SW 1271 (cell line): ENCODE measurements around the gene ARNT2.

Experiments
- DNase-seq, 2 experiments: peaks; one replicate each; lab custom pipeline; 2025; lab: John Stamatoyannopoulos, UW

The ARNT2 gene

GRCh38 chr15:80595396-80595795 lies 191.2 kb downstream of the ARNT2 start:
- DNase-seq: no peak

DNA sequence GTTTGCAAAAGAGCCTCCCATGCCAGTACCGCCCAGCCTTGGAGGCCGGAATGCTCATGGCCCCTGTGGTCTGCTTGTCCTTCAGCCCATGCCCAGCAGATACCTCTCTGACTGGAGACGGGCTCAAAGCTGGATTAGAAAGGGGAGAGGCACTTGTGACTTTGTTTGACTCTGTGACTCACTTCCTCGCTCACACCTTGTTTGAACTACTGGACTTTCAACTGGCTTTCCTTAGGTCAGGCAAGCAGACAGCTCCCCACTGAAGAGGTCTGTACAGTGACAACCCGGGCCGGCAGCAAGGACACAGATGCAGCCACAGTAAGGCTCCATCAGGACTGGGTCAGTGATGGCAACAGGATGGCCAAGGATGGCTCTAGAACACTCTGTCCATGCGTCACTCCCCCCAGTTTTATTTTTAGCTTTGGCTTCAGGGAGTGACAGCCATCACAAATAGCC lies 192.4 kb downstream of the ARNT2 start:
- DNase-seq: no peak

DNA sequence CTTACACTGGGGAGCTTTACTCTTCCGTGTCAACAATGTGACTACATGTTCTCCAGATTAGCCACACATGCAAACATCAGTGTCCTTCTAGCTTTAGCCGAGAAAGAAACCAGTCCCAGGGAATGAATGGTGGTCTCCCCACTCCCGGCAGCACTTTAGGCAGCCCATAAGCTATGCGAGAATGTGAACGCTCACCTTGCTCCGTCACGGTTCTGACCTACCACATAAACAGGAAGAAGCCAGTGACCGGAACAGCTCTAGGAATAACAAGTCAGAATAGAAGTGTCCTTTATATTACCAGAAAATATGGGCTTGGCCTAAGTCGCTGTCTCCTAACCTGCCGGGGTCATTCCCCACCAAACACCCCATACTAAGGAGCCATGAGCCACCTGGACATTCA lies 192.9 kb downstream of the ARNT2 start:
- no peak for DNase-seq

- DNase-seq: no peak
Measured at GRCh38 chr15:80599359-80599758, 195.2 kb downstream of the ARNT2 start.

DNA sequence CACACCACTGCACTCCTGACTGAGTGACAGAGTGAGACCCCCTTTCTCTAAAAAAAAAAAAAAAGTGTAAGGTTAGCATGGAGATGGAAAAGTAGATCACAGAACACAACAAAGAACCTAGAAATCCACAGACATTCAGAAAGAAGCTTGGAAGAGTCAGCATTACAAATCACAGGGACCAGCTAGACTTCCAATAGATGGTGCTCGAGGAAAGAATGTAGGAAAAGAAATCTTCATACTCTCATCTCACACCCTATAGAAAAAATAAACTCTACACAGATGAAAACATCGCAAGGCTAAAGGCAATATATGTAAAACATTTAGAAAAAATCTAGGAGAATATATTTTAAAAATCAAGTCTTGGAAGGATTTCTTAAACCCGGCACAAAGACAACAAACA lies 196.4 kb downstream of the ARNT2 start:
- no peak for DNase-seq

GRCh38 chr15:80601256-80601655 lies 197.1 kb downstream of the ARNT2 start:
- DNase-seq: no peak

- DNase-seq: no peak
Measured at GRCh38 chr15:80604583-80605575, 200.7 kb downstream of the ARNT2 start.

GRCh38 chr15:80605591-80606150 lies 201.5 kb downstream of the ARNT2 start:
- no peak for DNase-seq

- DNase-seq: no peak
Measured at GRCh38 chr15:80606511-80607071, 202.4 kb downstream of the ARNT2 start.

DNA sequence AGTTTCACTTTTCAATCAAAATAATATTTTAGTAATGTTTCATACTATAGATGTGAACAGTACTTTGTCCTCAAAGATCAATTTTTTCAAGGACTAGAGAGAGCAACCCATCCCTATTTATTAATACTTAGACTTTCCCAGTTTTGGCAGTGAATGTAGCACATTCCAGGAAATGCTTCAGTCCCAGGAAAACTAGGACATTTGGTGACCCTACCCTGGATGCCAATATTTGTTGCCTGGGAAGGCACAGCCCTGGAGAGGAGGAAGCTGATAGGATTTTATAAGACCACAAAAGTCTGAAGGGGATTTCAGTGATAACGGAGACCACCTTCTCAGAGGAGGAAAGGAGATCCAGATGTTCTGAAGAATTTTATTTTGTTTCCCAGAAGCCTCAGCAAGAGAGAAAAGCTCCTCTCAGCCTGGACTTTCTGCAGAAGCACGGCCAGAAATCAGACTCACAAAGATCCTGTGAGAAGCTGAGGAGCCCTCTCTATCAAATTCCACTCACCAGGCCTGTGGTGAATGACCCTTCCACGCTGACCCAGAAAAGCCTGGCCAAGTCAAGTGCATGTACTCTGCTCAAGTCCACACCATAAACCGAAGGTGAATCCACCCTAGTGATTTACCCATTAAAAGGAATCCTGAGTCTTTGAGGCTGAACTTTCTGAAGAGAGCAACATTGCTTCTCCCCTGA lies 203.3 kb downstream of the ARNT2 start:
- DNase-seq: no peak

DNA sequence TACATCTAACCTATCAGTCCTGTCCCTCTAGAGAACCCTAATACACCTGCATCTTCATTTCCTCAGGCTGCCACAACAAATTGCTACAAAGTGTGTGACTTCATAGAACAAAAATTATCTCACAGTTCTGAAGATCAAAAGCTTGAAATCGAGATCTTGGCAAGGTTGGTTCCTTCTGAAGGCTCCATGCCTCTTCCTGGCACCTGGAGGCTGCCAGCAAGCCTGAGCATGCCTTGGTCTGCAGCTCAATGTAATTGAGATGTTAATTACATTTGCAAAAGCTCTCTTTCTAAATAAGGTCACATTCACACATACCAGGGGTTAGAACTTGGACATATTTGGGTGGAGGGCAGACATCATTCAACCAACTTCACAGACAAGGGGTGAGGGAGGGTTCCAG lies 204.5 kb downstream of the ARNT2 start:
- no peak for DNase-seq

DNA sequence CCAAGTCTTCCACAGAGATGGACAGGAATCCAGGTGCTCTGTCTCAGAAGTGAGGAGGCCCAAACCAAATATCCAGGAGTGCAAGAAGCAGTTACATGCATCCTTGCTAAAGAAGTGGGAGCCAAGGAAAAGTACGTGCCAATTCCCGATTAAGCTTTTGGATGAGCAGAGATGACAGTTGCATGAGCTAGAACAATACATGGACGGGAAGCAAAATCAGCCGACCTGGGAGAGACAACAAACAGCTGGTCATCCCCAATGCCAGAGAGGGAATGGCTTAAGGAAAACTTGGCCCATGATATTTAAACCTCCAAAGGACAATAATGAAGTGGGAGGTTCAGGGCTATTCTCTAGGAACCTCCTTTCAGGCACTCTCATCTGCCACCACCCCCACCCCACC lies 204.9 kb downstream of the ARNT2 start:
- DNase-seq: no peak

- no peak for DNase-seq
Measured at GRCh38 chr15:80609512-80609946, 205.3 kb downstream of the ARNT2 start.

GRCh38 chr15:80611543-80612080 lies 207.4 kb downstream of the ARNT2 start:
- no peak for DNase-seq

DNA sequence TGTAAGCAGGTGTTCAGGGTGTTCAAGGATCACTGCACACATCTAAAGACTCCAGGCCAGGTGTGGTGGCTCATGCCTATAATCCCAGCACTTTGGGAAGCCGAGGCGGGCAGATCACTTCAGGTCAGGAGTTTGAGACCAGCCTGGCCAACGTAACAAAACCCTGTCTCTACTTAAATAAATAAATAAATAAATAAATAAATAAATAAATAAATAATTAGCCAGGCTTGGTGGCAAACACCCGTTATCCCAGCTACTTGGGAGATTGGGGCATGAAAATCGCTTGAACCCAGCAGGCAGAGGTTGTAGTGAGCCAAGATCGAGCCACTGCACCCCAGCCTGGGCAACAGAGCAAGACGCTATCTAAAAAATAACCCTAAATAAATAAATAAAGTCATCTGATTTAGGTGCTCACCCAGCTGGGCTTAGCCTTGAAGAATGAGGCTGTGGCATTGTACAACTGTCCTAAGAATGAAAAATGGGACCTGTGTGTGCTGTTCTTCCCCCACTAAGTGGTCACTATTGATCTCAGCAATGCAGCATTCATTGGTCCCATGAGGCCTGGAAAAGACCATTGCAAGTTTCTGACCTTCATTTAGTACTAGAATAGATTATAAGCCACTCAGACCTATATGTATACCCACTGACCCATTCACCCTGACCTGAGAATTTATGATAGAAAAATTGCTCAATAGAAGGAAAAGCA lies 208.1 kb downstream of the ARNT2 start:
- no peak for DNase-seq

DNA sequence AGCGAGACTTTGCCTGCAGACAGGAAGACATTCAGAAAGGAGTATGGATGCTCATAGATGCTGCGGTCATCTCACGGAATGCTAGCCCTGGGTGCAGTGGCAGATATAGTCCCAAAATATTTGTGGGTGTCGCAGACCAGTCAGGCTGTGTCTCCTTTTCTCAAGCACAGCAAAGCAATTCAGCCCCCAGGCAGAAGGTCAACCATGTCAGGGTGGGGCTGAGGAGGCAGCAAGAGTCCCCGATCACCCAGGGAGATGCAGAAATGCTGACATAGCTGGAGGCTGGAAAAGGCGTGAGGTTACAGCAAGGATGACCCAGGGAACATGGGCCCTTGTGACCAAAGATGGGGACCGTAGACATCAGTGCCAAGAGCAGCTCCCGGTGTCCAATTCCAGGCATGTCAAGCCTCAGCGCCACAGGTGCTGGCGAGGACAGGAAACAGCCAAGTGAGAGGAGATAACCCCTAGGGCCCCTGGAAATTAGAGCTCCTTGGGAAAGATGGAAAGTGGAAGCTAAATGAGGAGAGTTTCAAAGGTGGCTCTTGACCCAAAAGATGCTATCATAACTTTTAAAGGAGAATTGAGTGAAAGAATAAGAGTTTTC lies 209.7 kb downstream of the ARNT2 start:
- no peak for DNase-seq

DNA sequence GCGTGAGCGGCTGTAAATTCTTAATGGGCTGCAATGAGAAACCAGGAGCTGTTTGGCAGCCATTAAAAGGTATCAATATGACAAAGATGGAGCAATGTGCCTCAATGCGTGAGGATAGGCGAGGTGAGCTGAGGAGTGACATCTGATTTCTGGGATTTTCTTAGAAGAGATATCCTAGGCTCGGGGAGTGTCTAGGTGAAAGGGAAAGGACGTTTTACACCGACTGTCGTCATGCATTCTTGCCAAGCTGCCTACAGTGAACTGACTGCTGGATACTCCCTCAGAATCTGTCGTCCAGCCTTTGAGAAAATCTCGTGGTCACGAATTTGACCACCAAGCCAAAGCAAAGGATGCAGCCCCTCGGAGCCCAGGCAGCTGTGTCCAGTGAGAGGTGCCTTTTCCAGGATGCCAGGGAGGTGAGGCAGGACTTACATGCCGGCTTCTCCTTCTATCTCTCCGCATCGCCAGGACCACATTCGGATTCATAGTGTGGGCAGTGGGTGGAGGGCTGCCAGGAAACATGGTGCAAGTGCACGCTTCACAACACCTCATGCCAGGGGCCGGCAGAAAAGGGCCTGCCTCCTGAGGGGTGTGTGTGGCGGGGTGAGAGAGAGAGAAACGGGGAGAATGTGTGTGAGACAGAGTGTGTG lies 210.7 kb downstream of the ARNT2 start:
- DNase-seq: no peak

DNA sequence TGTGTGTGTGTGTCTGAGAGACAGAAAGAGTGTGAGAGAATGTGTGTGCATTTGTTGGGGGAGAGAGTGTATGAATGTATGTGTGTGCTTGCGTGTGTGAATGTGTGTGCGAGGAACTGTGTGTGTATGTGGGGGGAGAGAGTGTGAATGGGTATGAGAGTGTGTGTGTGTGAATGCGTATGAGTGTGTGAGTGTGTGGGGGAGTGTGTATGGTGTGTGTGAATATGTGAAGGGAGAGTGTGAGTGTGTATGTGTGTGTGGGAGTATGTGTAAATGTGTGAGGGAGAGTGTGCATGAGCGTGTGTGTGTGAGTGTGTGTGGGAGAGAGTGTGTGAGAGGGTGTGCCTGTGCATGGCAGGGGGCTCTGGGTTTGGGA lies 211.2 kb downstream of the ARNT2 start:
- no peak for DNase-seq

GRCh38 chr15:80615783-80616391 lies 211.7 kb downstream of the ARNT2 start:
- no peak for DNase-seq
